Caco-2 (cell line): ENCODE measurements around the gene DTNB. TPM values are rescaled to one million over a fixed set of nuclear protein-coding genes. Genes with fewer than 3 reads are reported as not detected.

ENCODE experiments used
- BruUV-seq: library from RNA; stranded (reverse); fragments of 400-500 nt; replicated peaks from 2 replicates; lab custom pipeline; 2021; lab: Mats Ljungman, UMichigan
- CTCF ChIA-PET: fragments of 300-600 bp; sonication (Branson Sonifier 250); formaldehyde crosslinking; loops from one replicate; lab custom pipeline; 2022; ENCODE audit warnings: antibody characterized with exemption; lab: Charles Lee
- POLR2A ChIA-PET: fragments of 300-600 bp; sonication (Branson Sonifier 250); formaldehyde crosslinking; loops from one replicate; lab custom pipeline; 2022; ENCODE audit warnings: antibody characterized with exemption; lab: Charles Lee
- DNase-seq, 2 experiments: peaks; one replicate each; pipeline versions ENCODE4 v3.0.0 to v3.0.0-alpha.2; 2020 to 2022
- H3K27me3 ChIP-seq: replicated peaks from 2 replicates; pipeline ENCODE4 v1.6.0; 2011; ENCODE audit warnings: low read length; ENCODE audit not compliant: control insufficient read depth, insufficient read depth
- H3K36me3 ChIP-seq: 2 replicates; pipeline ENCODE4 v1.5.1; 2011; ENCODE audit warnings: low read length; ENCODE audit not compliant: control insufficient read depth, insufficient read depth
- H3K4me1 ChIP-seq: fragments of 250-450 bp; sonication (Bioruptor Pico); 2 replicates; pipeline ENCODE4 v1.5.1; 2020; ENCODE audit warnings: mild to moderate bottlenecking
- H3K4me3 ChIP-seq: 2 replicates; pipeline ENCODE4 v1.5.1; 2011; ENCODE audit warnings: low read depth, mild to moderate bottlenecking, control low read depth, low read length
- H3K9me3 ChIP-seq: fragments of 250-450 bp; sonication (Bioruptor Pico); 2 replicates; pipeline ENCODE4 v1.5.1; 2020; ENCODE audit warnings: mild to moderate bottlenecking, moderate library complexity
- H3K27ac Mint-ChIP-seq: one replicate; pipeline ENCODE4 v1.8.0; 2022; ENCODE audit warnings: mixed read lengths; ENCODE audit not compliant: unreplicated experiment
- H3K27me3 Mint-ChIP-seq: one replicate; pipeline ENCODE4 v1.8.0; 2022; ENCODE audit warnings: mixed read lengths; ENCODE audit not compliant: insufficient read depth, unreplicated experiment
- H3K36me3 Mint-ChIP-seq: one replicate; pipeline ENCODE4 v1.8.0; 2022; ENCODE audit warnings: mild to moderate bottlenecking, mixed read lengths; ENCODE audit not compliant: insufficient read depth, unreplicated experiment
- H3K4me1 Mint-ChIP-seq: one replicate; pipeline ENCODE4 v1.8.0; 2022; ENCODE audit warnings: low read depth, mixed read lengths; ENCODE audit not compliant: unreplicated experiment
- H3K4me3 Mint-ChIP-seq: one replicate; pipeline ENCODE4 v1.8.0; 2022; ENCODE audit warnings: mild to moderate bottlenecking, moderate library complexity, mixed read lengths; ENCODE audit not compliant: unreplicated experiment
- H3K9me3 Mint-ChIP-seq: one replicate; pipeline ENCODE4 v1.8.0; 2022; ENCODE audit warnings: mixed read lengths; ENCODE audit not compliant: unreplicated experiment
- intact Hi-C: fragments of 100-400 bp; cut with micrococcal nuclease; formaldehyde crosslinking; loops from one replicate; pipeline ENCODE4 v1.10.0; 2022; ENCODE audit not compliant: unreplicated experiment
- total RNA-seq: library from RNA; stranded (reverse); gene quantifications from 2 replicates; pipeline ENCODE4 v1.2.3, GENCODE V29; 2022
- TF ChIP-seq, protein P1 (sequence below), 2 experiments: fragments of 200-600 bp in 1 of 2; IDR thresholded peaks; 1 replicate in 1 of 2; 2 replicates in 1 of 2; pipeline versions ENCODE4 v1.5.1 to v1.8.0; 2011 to 2022; ENCODE audit warnings: antibody characterized with exemption in 1 of 2, control low read depth in 1 of 2, inconsistent platforms in 1 of 2, low read depth in 1 of 2, low read length in 1 of 2, mild to moderate bottlenecking in 1 of 2, moderate library complexity in 1 of 2; ENCODE audit not compliant: insufficient read depth in 1 of 2, severe bottlenecking in 1 of 2, unreplicated experiment in 1 of 2

DTNB gene
- total RNA-seq, 1 experiment from 2014 or later, result 50.4 TPM

DNA sequence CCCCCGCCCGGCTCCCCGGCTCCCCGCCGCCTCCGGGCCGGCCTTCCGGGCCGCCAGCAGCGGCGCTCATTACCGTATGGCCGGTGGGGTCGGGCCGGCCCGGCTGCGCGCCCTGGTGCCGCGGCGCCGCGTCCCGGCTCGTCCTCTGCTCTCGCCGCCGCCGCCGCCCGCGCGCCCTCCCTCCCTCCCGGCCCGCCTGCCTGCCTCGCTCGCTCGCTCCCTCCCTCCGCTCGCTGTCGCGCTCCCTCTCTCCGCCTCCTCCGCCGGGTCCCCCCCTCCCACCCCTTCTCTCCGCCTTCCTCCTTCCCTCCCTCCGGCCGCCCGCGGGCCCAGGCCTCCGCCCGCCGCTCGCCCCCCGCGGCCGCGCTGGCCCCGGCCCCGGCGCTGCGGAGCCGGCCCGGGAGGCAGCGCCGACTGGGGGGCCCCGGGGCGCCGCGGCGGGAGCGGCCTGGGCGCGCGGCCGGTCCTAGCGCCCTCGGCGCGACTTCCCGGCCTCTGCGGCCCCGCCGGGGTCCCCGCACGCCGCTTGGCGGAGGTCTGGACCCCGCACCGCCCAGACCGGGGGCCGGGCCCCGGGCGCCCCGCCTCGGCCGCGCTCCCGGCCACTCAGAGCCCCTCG lies 331.5 kb downstream of the DTNB start, which contains the start of gene DNMT3A:
Gene DNMT3A (minus strand): TSS at position 173 of the 619 bp plus-strand sequence. CDS start 27,941 bp downstream, outside the sequence.
- TF ChIP-seq, protein P1, sequence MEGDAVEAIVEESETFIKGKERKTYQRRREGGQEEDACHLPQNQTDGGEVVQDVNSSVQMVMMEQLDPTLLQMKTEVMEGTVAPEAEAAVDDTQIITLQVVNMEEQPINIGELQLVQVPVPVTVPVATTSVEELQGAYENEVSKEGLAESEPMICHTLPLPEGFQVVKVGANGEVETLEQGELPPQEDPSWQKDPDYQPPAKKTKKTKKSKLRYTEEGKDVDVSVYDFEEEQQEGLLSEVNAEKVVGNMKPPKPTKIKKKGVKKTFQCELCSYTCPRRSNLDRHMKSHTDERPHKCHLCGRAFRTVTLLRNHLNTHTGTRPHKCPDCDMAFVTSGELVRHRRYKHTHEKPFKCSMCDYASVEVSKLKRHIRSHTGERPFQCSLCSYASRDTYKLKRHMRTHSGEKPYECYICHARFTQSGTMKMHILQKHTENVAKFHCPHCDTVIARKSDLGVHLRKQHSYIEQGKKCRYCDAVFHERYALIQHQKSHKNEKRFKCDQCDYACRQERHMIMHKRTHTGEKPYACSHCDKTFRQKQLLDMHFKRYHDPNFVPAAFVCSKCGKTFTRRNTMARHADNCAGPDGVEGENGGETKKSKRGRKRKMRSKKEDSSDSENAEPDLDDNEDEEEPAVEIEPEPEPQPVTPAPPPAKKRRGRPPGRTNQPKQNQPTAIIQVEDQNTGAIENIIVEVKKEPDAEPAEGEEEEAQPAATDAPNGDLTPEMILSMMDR (IDR thresholded peaks at IDR 0.05; ENCODE audit: insufficient read depth in 1 of 2, low read depth in 1 of 2, low read length in 1 of 2, severe bottlenecking in 1 of 2, unreplicated experiment in 1 of 2), result no peak
- ChIA-PET POLR2A (no interaction called here), CTCF (interaction anchor here (0.5 to 1.5 kb wide), 2 partner anchors 19 to 20 kb away, joined by 3 to 6 read pairs; no protein-coding TSS in a partner anchor)
- Mint-ChIP-seq H3K4me3 (peak within 1 kb of the TSS; percentile 85), H3K27me3 (no peaks in the 10 kb centered on the region), H3K9me3 (no peaks in the 10 kb centered on the region), H3K4me1 (no peaks in the 10 kb centered on the region), H3K36me3 (peaks cover 7% of the 10 kb centered on the region), H3K27ac (peak within 1 kb of the TSS; percentile 45)
- no TSS peak for BruUV-seq
- H3K9me3 ChIP-seq, result no peaks in the 10 kb centered on the region
- DNase-seq, result peak; percentile 56 to 59
- H3K36me3 ChIP-seq, result no peaks in the 10 kb centered on the region
- no peaks in the 10 kb centered on the region for H3K4me1 ChIP-seq
- H3K27me3 ChIP-seq, result no peaks in the 10 kb centered on the region
- intact Hi-C loops, result loop anchor here (1.0 kb wide), 3 partner anchors 20 to 180 kb away; no protein-coding TSS in a partner anchor
- peak within 1 kb of the TSS; percentile 47 for H3K4me3 ChIP-seq

DNA sequence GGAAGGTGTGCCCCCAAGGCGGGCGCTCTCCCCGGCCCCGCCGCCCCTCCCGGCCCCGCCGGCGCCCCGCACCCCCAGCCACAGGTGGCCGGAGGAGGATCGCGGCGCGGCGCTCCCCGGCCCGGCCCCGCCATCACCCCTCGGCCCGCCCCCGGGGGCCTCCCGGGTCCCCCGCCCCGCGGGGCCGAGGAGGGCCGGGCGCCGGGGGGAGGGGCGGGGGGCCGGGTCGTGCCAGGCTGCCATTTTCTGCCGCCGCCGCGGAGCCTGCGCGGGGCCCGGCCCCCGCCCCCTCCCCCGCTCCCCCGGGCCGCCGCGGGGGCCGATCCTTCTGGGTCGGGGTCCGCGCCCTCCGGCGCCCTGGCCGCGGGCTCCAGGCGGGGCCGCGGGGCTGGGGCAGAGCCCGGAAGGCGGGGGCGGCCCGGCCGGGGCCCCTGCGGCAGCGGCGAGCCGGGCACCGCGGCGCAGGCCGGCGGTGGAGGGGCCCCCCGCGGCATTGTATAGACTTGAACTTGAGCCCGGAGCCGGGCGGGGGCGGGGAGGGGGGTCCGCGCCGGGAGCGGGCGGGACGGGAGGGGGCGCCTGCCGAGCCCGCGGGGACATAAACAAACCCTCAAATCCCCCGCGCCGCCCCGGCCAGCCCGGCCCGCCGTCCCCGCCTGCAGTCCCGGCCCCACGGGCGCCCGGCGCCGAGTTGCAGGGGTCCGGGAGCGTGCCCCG lies 332.2 kb downstream of the DTNB start:
- H3K4me3 ChIP-seq, result peak overlapping the region; percentile 47
- H3K9me3 ChIP-seq, result no peaks in the 10 kb centered on the region
- intact Hi-C loops, result no loop called here
- ChIA-PET POLR2A (no interaction called here), CTCF (no interaction called here)
- H3K27me3 ChIP-seq, result no peaks in the 10 kb centered on the region
- BruUV-seq, result no TSS peak
- DNase-seq, result peak in 1 of 2 experiments; percentile 29
- no peaks in the 10 kb centered on the region for H3K27me3 Mint-ChIP-seq
- peak overlapping the region; percentile 85 for H3K4me3 Mint-ChIP-seq
- no peaks in the 10 kb centered on the region for H3K36me3 ChIP-seq
- TF ChIP-seq, protein P1 (IDR thresholded peaks at IDR 0.05; ENCODE audit: insufficient read depth in 1 of 2, low read depth in 1 of 2, low read length in 1 of 2, severe bottlenecking in 1 of 2, unreplicated experiment in 1 of 2), result no peak
- H3K4me1 ChIP-seq, result no peaks in the 10 kb centered on the region
- peaks cover 7% of the 10 kb centered on the region for H3K36me3 Mint-ChIP-seq
- no peak overlapping the region for H3K27ac Mint-ChIP-seq
- no peaks in the 10 kb centered on the region for H3K9me3 Mint-ChIP-seq
- H3K4me1 Mint-ChIP-seq, result no peaks in the 10 kb centered on the region

DNA sequence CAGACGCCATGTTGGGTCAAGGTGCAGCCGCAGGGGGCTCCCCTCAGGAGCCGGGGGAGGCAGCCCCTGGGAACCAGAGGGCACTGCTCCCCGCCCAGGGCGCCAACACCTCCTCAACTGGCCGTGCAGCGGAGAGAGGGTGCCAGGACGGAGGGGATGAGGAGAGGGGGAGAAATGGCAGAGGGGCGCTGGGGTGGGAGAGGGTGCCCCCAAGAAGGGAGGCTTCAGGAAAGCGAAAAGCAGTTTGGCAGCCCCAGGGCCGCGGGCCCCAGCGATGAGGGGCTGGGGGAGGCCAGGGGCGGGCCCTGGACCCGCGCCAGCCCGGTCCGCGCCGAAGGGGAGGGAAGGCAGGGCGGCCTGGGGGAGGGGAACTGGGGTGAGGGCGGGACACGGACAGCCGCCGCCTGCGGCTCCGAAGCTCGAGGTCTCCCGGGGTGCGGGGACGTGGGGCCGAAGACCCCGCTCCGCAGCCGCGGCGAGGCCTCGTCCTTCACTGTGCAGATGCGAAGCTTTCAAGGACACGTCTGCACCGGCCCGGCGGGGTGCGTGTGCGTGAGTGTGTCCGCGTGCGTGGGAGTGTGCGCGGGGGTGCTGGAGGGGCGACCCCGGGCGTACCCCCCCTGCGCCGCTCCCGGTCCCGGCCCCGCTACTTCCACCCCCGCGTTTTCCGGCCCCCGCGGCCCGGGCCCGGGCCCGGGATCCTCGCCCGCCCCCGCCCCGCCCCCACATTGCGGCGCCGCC lies 333.0 kb downstream of the DTNB start:
- ChIA-PET CTCF (interaction anchor here (0.7 to 1.0 kb wide), 2 partner anchors 19 to 22 kb away, joined by 3 read pairs; no protein-coding TSS in a partner anchor), POLR2A (no interaction called here)
- TF ChIP-seq, protein P1 (IDR thresholded peaks at IDR 0.05; ENCODE audit: insufficient read depth in 1 of 2, low read depth in 1 of 2, low read length in 1 of 2, severe bottlenecking in 1 of 2, unreplicated experiment in 1 of 2), result no peak
- no peaks in the 10 kb centered on the region for H3K36me3 ChIP-seq
- peak overlapping the region; percentile 60 for H3K4me3 Mint-ChIP-seq
- intact Hi-C loops, result no loop called here
- no peaks in the 10 kb centered on the region for H3K9me3 Mint-ChIP-seq
- no peaks in the 10 kb centered on the region for H3K9me3 ChIP-seq
- peaks cover 7% of the 10 kb centered on the region for H3K36me3 Mint-ChIP-seq
- H3K4me3 ChIP-seq, result no peak overlapping the region
- BruUV-seq, result no TSS peak
- DNase-seq, result no peak
- no peaks in the 10 kb centered on the region for H3K4me1 ChIP-seq
- no peaks in the 10 kb centered on the region for H3K27me3 Mint-ChIP-seq
- H3K4me1 Mint-ChIP-seq, result no peaks in the 10 kb centered on the region
- no peak overlapping the region for H3K27ac Mint-ChIP-seq
- no peaks in the 10 kb centered on the region for H3K27me3 ChIP-seq
